ENCODE results near the gene MFSD12. TPM values are rescaled to one million over a fixed set of nuclear protein-coding genes. Genes with fewer than 3 reads are reported as not detected.

The MFSD12 gene
- total and polyA plus RNA-seq, 2 donors (not counting 3 experiments of a cell fraction or from before 2014, with no cell fraction given): 51.7 to 78.9 TPM

Small RNA genes within 50 kb of the gene (small RNA-seq; reads per million reads assigned to genes)
- not detected for gene AC005786.1 (ENCODE audit: insufficient read depth, insufficient read length, low read depth, low replicate concordance)
- not detected for gene RF00212 (ENCODE audit: insufficient read depth, insufficient read length, low read depth, low replicate concordance)

Other genes starting within 250 kb of the MFSD12 start
- gene NFIC, start 191.0 kb downstream of the MFSD12 start, total RNA-seq: 131 and 133 TPM in 2 replicates
- gene NFIC, start 191.0 kb downstream of the MFSD12 start, polyA plus RNA-seq: 8.5 and 11.4 TPM in 2 replicates
- gene SMIM24, start 77.1 kb downstream of the MFSD12 start, total RNA-seq: not detected in 2 replicates
- gene SMIM24, start 77.1 kb downstream of the MFSD12 start, polyA plus RNA-seq: not detected in 2 replicates
- gene SMIM44, start 74.1 kb downstream of the MFSD12 start, total RNA-seq: not detected in 2 replicates
- gene SMIM44, start 74.1 kb downstream of the MFSD12 start, polyA plus RNA-seq: not detected in 2 replicates
- 14.8 and 15.2 TPM in 2 replicates for gene DOHH, start 56.9 kb downstream of the MFSD12 start, total RNA-seq
- gene DOHH, start 56.9 kb downstream of the MFSD12 start, polyA plus RNA-seq: 8.0 and 8.7 TPM in 2 replicates
- 60.4 and 60.5 TPM in 2 replicates for gene FZR1, start 51.3 kb downstream of the MFSD12 start, total RNA-seq
- gene FZR1, start 51.3 kb downstream of the MFSD12 start, polyA plus RNA-seq: 35.9 and 45.0 TPM in 2 replicates
- gene TEKTIP1, start 18.4 kb downstream of the MFSD12 start, total RNA-seq: 0.53 and 0.73 TPM in 2 replicates
- not detected in 2 replicates for gene TEKTIP1, start 18.4 kb downstream of the MFSD12 start, polyA plus RNA-seq
- 98.0 and 98.2 TPM in 2 replicates for gene HMG20B, start 15.4 kb upstream of the MFSD12 start, total RNA-seq
- gene HMG20B, start 15.4 kb upstream of the MFSD12 start, polyA plus RNA-seq: 53.2 and 63.9 TPM in 2 replicates
- gene GIPC3, start 27.9 kb upstream of the MFSD12 start, total RNA-seq: 6.6 and 7.1 TPM in 2 replicates
- 1.9 and 2.2 TPM in 2 replicates for gene GIPC3, start 27.9 kb upstream of the MFSD12 start, polyA plus RNA-seq
- gene TBXA2R, start 49.3 kb upstream of the MFSD12 start, total RNA-seq: 2.9 and 3.4 TPM in 2 replicates
- 2.4 TPM in 2 replicates for gene TBXA2R, start 49.3 kb upstream of the MFSD12 start, polyA plus RNA-seq
- gene CACTIN, start 69.2 kb upstream of the MFSD12 start, total RNA-seq: 36.1 and 36.4 TPM in 2 replicates
- 29.7 and 31.8 TPM in 2 replicates for gene CACTIN, start 69.2 kb upstream of the MFSD12 start, polyA plus RNA-seq
- 79.5 and 82.2 TPM in 2 replicates for gene PIP5K1C, start 142.9 kb upstream of the MFSD12 start, total RNA-seq
- gene PIP5K1C, start 142.9 kb upstream of the MFSD12 start, polyA plus RNA-seq: 31.6 and 37.4 TPM in 2 replicates
- gene TJP3, start 150.8 kb upstream of the MFSD12 start, total RNA-seq: not detected in 2 replicates
- 0.10 TPM in 1 of 2 replicates, not detected in the other for gene TJP3, start 150.8 kb upstream of the MFSD12 start, polyA plus RNA-seq
- gene APBA3, start 204.1 kb upstream of the MFSD12 start, total RNA-seq: 23.4 and 24.3 TPM in 2 replicates
- 25.1 and 41.7 TPM in 2 replicates for gene APBA3, start 204.1 kb upstream of the MFSD12 start, polyA plus RNA-seq
- gene MRPL54, start 205.1 kb upstream of the MFSD12 start, total RNA-seq: 67.5 and 76.3 TPM in 2 replicates
- 80.2 and 93.1 TPM in 2 replicates for gene MRPL54, start 205.1 kb upstream of the MFSD12 start, polyA plus RNA-seq
- gene RAX2, start 214.6 kb upstream of the MFSD12 start, total RNA-seq: not detected in 2 replicates
- gene RAX2, start 214.6 kb upstream of the MFSD12 start, polyA plus RNA-seq: not detected in 2 replicates
- not detected in 2 replicates for gene MATK, start 228.8 kb upstream of the MFSD12 start, total RNA-seq
- not detected in 2 replicates for gene MATK, start 228.8 kb upstream of the MFSD12 start, polyA plus RNA-seq

Measured in endothelial cell of umbilical vein (primary cell).